GM12878 (cell line): Measurements from ENCODE around the gene KLLN. TPM values are rescaled to one million over a fixed set of nuclear protein-coding genes. Genes with fewer than 3 reads are reported as not detected.
A peak's percentile ranks its signal among the peaks of the same experiment; 100 is the strongest.

Experiments used
- ATAC-seq: fragments of 200-7000 bp; cut with Tn5 transposase; 3 replicates; pipeline ENCODE4 v1.9.1; 2020; ENCODE audit warnings: mild to moderate bottlenecking, moderate library complexity
- BruUV-seq: library from RNA; stranded (reverse); fragments of 400-500 nt; replicated peaks from 2 replicates; lab custom pipeline; 2021; lab: Mats Ljungman, UMichigan
- CTCF ChIA-PET: fragments of 300-600 bp; sonication (Branson Sonifier 250); formaldehyde crosslinking; extraction: SDS; loops from one replicate; lab custom pipeline; 2021; ENCODE audit warnings: inconsistent platforms; lab: Yijun Ruan, JAX
- POLR2A ChIA-PET: fragments of 350-600 bp; formaldehyde crosslinking; extraction: SDS; loops from one replicate; lab custom pipeline; 2021; ENCODE audit warnings: inconsistent platforms; lab: Charles Lee
- RAD21 ChIA-PET: fragments of 300-600 bp; sonication (Branson Sonifier 250); formaldehyde crosslinking; loops from one replicate; lab custom pipeline; 2023; ENCODE audit warnings: antibody characterized with exemption; ENCODE audit not compliant: unreplicated experiment; lab: Charles Lee
- SMC1A ChIA-PET: fragments of 300-600 bp; sonication (Branson Sonifier 250); formaldehyde crosslinking; loops from one replicate; lab custom pipeline; 2023; ENCODE audit not compliant: unreplicated experiment, uncharacterized antibody; lab: Charles Lee
- DNase-seq: peaks from one replicate; pipeline ENCODE4 v3.0.0-alpha.2; 2011; ENCODE audit warnings: low read depth, low spot score
- FAIRE-seq: peaks from 3 replicates; lab custom pipeline; 2011; peaks lifted over from hg19 to GRCh38; lab: Jason Lieb, UNC
- H2AFZ ChIP-seq: 2 replicates; pipeline ENCODE4 v1.6.0; 2011; ENCODE audit warnings: low read depth, low read length, control low read depth; ENCODE audit not compliant: control insufficient read depth
- H3K27ac ChIP-seq: 2 replicates; pipeline ENCODE4 v1.5.1; 2011; ENCODE audit warnings: control low read depth; ENCODE audit not compliant: control insufficient read depth, insufficient read depth
- H3K27me3 ChIP-seq, 2 experiments: replicated peaks in 1 of 2; 2 replicates each; pipeline versions ENCODE4 v1.6.0 to v1.6.1; 2011; ENCODE audit warnings: low read length in 1 of 2; ENCODE audit not compliant: control insufficient read depth in 2 of 2, insufficient read depth in 2 of 2
- H3K36me3 ChIP-seq, 2 experiments: 2 replicates each; pipeline ENCODE4 v1.5.1; 2011; ENCODE audit warnings: low read length in 1 of 2; ENCODE audit not compliant: control insufficient read depth in 2 of 2, insufficient read depth in 2 of 2
- H3K4me1 ChIP-seq: 2 replicates; pipeline ENCODE4 v1.6.1; 2011; ENCODE audit warnings: mild to moderate bottlenecking, low read length, moderate library complexity, mixed read lengths; ENCODE audit not compliant: control insufficient read depth, insufficient read depth
- H3K4me2 ChIP-seq: 2 replicates; pipeline ENCODE4 v1.6.0; 2011; ENCODE audit warnings: control low read depth; ENCODE audit not compliant: control insufficient read depth, insufficient read depth
- H3K4me3 ChIP-seq: fragments of 200-600 bp; sonication (generic); 2 replicates; pipeline ENCODE4 v1.5.1; 2016
- H3K79me2 ChIP-seq: 2 replicates; pipeline ENCODE4 v1.6.0; 2011; ENCODE audit warnings: low read length; ENCODE audit not compliant: control insufficient read depth, insufficient read depth
- H3K9ac ChIP-seq: 2 replicates; pipeline ENCODE4 v1.8.0; 2011; ENCODE audit warnings: low read length, control low read depth, mixed read lengths; ENCODE audit not compliant: control insufficient read depth, insufficient read depth
- H3K9me3 ChIP-seq: replicated peaks from 3 replicates; pipeline ENCODE4 v1.5.1; 2011; ENCODE audit warnings: mild to moderate bottlenecking, low read length; ENCODE audit not compliant: control insufficient read depth, insufficient read depth
- H4K20me1 ChIP-seq: 2 replicates; pipeline ENCODE4 v1.6.0; 2011; ENCODE audit not compliant: control insufficient read depth, insufficient read depth
- ASH2L ChIP-seq: fragments of 300-600, 200-600 bp; sonication (generic); IDR thresholded peaks from 2 replicates; pipeline ENCODE4 v1.6.1; 2017; ENCODE audit warnings: low read depth, mild to moderate bottlenecking, borderline replicate concordance
- ATF2 ChIP-seq: IDR thresholded peaks from 2 replicates; pipeline ENCODE4 v1.6.1; 2012; ENCODE audit warnings: low read length, inconsistent platforms
- BRCA1 ChIP-seq: IDR thresholded peaks from 2 replicates; pipeline ENCODE4 v1.6.1; 2011; ENCODE audit warnings: low read depth, low read length, improper control_type of control experiment
- CEBPZ ChIP-seq: fragments of 150-350 bp; IDR thresholded peaks from 2 replicates; pipeline ENCODE4 v1.6.1; 2016; ENCODE audit warnings: low read depth, low read length
- GATAD2B ChIP-seq: fragments of 450-650 bp; conservative IDR thresholded peaks from 2 replicates; pipeline ENCODE4 v1.6.1; 2017; ENCODE audit warnings: low read depth, mild to moderate bottlenecking, moderate library complexity
- MEF2A ChIP-seq: IDR thresholded peaks from 2 replicates; pipeline ENCODE4 v1.6.1; 2011; ENCODE audit warnings: low read depth, mild to moderate bottlenecking, low read length, moderate library complexity; ENCODE audit not compliant: insufficient read depth
- NKRF ChIP-seq: fragments of 450-650 bp; conservative IDR thresholded peaks from 2 replicates; pipeline ENCODE4 v1.6.1; 2017; ENCODE audit warnings: mild to moderate bottlenecking, moderate library complexity
- NR2C2 ChIP-seq: IDR thresholded peaks from 2 replicates; pipeline ENCODE4 v1.6.1; 2011; ENCODE audit warnings: borderline replicate concordance, low read depth; ENCODE audit not compliant: control insufficient read depth, insufficient read length
- POLR2A ChIP-seq: IDR thresholded peaks from 2 replicates; pipeline ENCODE4 v1.6.1; 2011; ENCODE audit warnings: low read depth, mild to moderate bottlenecking, low read length
- RBBP5 ChIP-seq: fragments of 200-600 bp; sonication (generic); conservative IDR thresholded peaks from 2 replicates; pipeline ENCODE4 v1.6.1; 2016
- RCOR1 ChIP-seq: conservative IDR thresholded peaks from 2 replicates; pipeline ENCODE4 v1.6.1; 2012; ENCODE audit warnings: low read depth, low read length, improper control_type of control experiment
- SMARCA5 ChIP-seq: fragments of 450-650 bp; IDR thresholded peaks from 2 replicates; pipeline ENCODE4 v1.6.1; 2017; ENCODE audit warnings: mild to moderate bottlenecking
- SPI1 ChIP-seq: IDR thresholded peaks from 2 replicates; pipeline ENCODE4 v1.6.1; 2011; ENCODE audit warnings: low read depth, mild to moderate bottlenecking, low read length, moderate library complexity, borderline replicate concordance; ENCODE audit not compliant: insufficient read depth
- TCF3 ChIP-seq: IDR thresholded peaks from 2 replicates; pipeline ENCODE4 v1.6.1; 2012; ENCODE audit warnings: low read depth, mild to moderate bottlenecking, low read length, borderline replicate concordance; ENCODE audit not compliant: insufficient read depth
- WGBS: methylation state at CpG from one replicate; pipeline ENCODE4 v1.1.6; 2016; ENCODE audit warnings: low lambda C conversion rate; ENCODE audit not compliant: insufficient replicate concordance, insufficient coverage; ENCODE audit errors: missing lambda C conversion rate; 5-methylcytosine and 5-hydroxymethylcytosine counted together
- in situ Hi-C: fragments of 300-500 bp; cut with MboI; formaldehyde crosslinking; loops from 9 replicates; pipeline ENCODE4 v1.14.3; 2018; ENCODE audit warnings: mixed read lengths
- intact Hi-C: fragments of 100-400 bp; cut with micrococcal nuclease; formaldehyde crosslinking; loops from one replicate; pipeline ENCODE4 v1.14.2; 2022; ENCODE audit not compliant: unreplicated experiment
- polyA plus RNA-seq, 11 experiments: library from polyadenylated mRNA; depleted of rRNA in 4 of 11; unstranded in 6 of 11; stranded (reverse) in 5 of 11; fragments of >200 nt; fragmentation: Nextera tagmentation in 4 of 11; fragmentation: Illumina TruSeq in 1 of 11; extraction: Ambion mirVana in 4 of 11; extraction: Trizol in 1 of 11; gene quantifications; 1 replicate in 1 of 11; 2 replicates in 10 of 11; pipeline versions ENCODE4 v1.2.1 to v1.2.3, GENCODE V29; 2011 to 2016; ENCODE audit warnings: inconsistent platforms in 2 of 11, missing spikeins in 2 of 11, low read depth in 1 of 11
- total RNA-seq, 4 experiments: library from RNA; depleted of rRNA in 3 of 4; stranded (reverse); fragments of >200 nt in 3 of 4; fragmentation: Illumina TruSeq in 1 of 4; extraction: Trizol in 1 of 4; gene quantifications; 2 replicates each; pipeline versions ENCODE4 v1.2.1 to v1.2.3, GENCODE V29; 2013 to 2021

Gene KLLN
- total and polyA plus RNA-seq, 10 of the 15 experiments (the other 5 are each of a cell fraction or from before 2014, with no cell fraction given): 0.87 to 2.2 (median 1.7) TPM

GRCh38 chr10:87826653-87827052 is 36.7 kb downstream of the KLLN start (continued):
- TF ChIP-seq MEF2A: no peak
- no peak for TF ChIP-seq ASH2L
- TF ChIP-seq RBBP5: no peak
- no peak for TF ChIP-seq POLR2A
- TF ChIP-seq RCOR1: no peak
- TF ChIP-seq CEBPZ: no peak
- TF ChIP-seq ATF2: no peak
- TF ChIP-seq BRCA1: no peak

- H3K4me1 ChIP-seq: peaks cover 4% of the 10 kb centered on the region; the same call in 1 of the 2 replicates
- H3K79me2 ChIP-seq: peaks cover 42% of the 10 kb centered on the region
- no peak overlapping the region for H3K9ac ChIP-seq
- in situ Hi-C loops: no loop called here
- no TSS peak for BruUV-seq
- no peaks in the 10 kb centered on the region for H3K27me3 ChIP-seq
- ChIA-PET CTCF (interaction anchor here (0.6 to 1.6 kb wide), 6 partner anchors 9 to 733 kb away, joined by 3 to 7 read pairs (median 4); no protein-coding TSS in a partner anchor), SMC1A (interaction anchor here (1.2 to 3.7 kb wide), 8 partner anchors 10 to 296 kb away, joined by 3 to 21 read pairs (median 6); no protein-coding TSS in a partner anchor), RAD21 (interaction anchor here (0.7 to 2.8 kb wide), 8 partner anchors 9 to 573 kb away, joined by 4 to 13 read pairs (median 5); partner anchors contain the start of genes KLLN and PTEN), POLR2A (interaction anchor here (0.5 to 2.3 kb wide), 8 partner anchors 11 to 1430 kb away, joined by 3 to 17 read pairs (median 4); no protein-coding TSS in a partner anchor)
- FAIRE-seq (no peak), ATAC-seq (no peak), DNase-seq (no peak)
- H4K20me1 ChIP-seq: no peaks in the 10 kb centered on the region
- H3K36me3 ChIP-seq: no peaks in the 10 kb centered on the region; a peak in 1 of 4 replicates
- no peak overlapping the region for H3K4me3 ChIP-seq
- H3K4me2 ChIP-seq: 0 out of 2 replicates have a peak overlapping the region, but pooled peaks have one; percentile 44
- TF ChIP-seq NR2C2 (no peak), TCF3 (no peak), GATAD2B (no peak), SMARCA5 (no peak), NKRF (no peak), SPI1 (no peak)
- WGBS: 94% methylated on average over 6 of the region's 6 CpGs
- H2AFZ ChIP-seq: no peak overlapping the region
- no peaks in the 10 kb centered on the region for H3K9me3 ChIP-seq
- H3K27ac ChIP-seq: no peak overlapping the region
- intact Hi-C loops: no loop called here
These were observed 44.1 kb downstream of the KLLN start for GRCh38 chr10:87819289-87819585.
